Common myeloid progenitor, CD34-positive (primary cell): ENCODE measurements around the gene VPS13D.
"Not testable (repeated sequence)": the region's sequence is repeated elsewhere in the genome, so short reads cannot be mapped to it uniquely, and the experiment has no call there.

Experiments used
- CTCF ChIA-PET: fragments of 350-600 bp; sonication (Branson Sonifier 250); formaldehyde crosslinking; loops from one replicate; lab custom pipeline; 2021; ENCODE audit warnings: antibody characterized with exemption; lab: Charles Lee
- POLR2A ChIA-PET: fragments of 350-600 bp; sonication (Branson Sonifier 250); formaldehyde crosslinking; loops from one replicate; lab custom pipeline; 2021; ENCODE audit warnings: antibody characterized with exemption; lab: Charles Lee
- DNase-seq, 3 donors: peaks; one replicate each; pipeline versions ENCODE4 v3.0.0 to v3.0.0-alpha.2; 2013
- H3K27ac ChIP-seq, 2 experiments: 1 replicate in 1 of 2; 2 replicates in 1 of 2; pipeline ENCODE4 v1.7.0; 2013; ENCODE audit warnings: inconsistent platforms in 2 of 2, low read length in 2 of 2, mild to moderate bottlenecking in 2 of 2, low read depth in 1 of 2, moderate library complexity in 1 of 2; ENCODE audit not compliant: severe bottlenecking in 2 of 2, insufficient read depth in 1 of 2, poor library complexity in 1 of 2
- H3K27me3 ChIP-seq, 5 experiments: replicated peaks in 2 of 5; 1 replicate in 3 of 5; 2 replicates in 2 of 5; pipeline versions ENCODE4 v1.6.1 to v1.7.0; 2013; ENCODE audit warnings: low read length in 4 of 5, mild to moderate bottlenecking in 2 of 5, moderate library complexity in 2 of 5, inconsistent platforms in 1 of 5; ENCODE audit not compliant: insufficient read depth in 5 of 5, control insufficient read depth in 4 of 5
- H3K36me3 ChIP-seq, 4 experiments: 1 replicate in 2 of 4; 2 replicates in 2 of 4; pipeline versions ENCODE4 v1.6.1 to v1.7.0; 2013; ENCODE audit warnings: low read length in 3 of 4, control low read depth in 1 of 4, mild to moderate bottlenecking in 1 of 4; ENCODE audit not compliant: control insufficient read depth in 4 of 4, insufficient read depth in 4 of 4
- H3K4me1 ChIP-seq, 4 experiments: 1 replicate in 3 of 4; 2 replicates in 1 of 4; pipeline versions ENCODE4 v1.6.1 to v1.7.1; 2013; ENCODE audit warnings: low read length in 3 of 4, mild to moderate bottlenecking in 3 of 4, control low read depth in 1 of 4, inconsistent platforms in 1 of 4, moderate library complexity in 1 of 4; ENCODE audit not compliant: control insufficient read depth in 4 of 4, insufficient read depth in 4 of 4; ENCODE audit errors: control extremely low read depth in 1 of 4
- H3K4me3 ChIP-seq, 7 experiments: 1 replicate in 4 of 7; 2 replicates in 3 of 7; pipeline versions ENCODE4 v1.5.1 to v1.7.0; 2013; ENCODE audit warnings: mild to moderate bottlenecking in 7 of 7, low read length in 6 of 7, moderate library complexity in 6 of 7, inconsistent platforms in 2 of 7, low read depth in 2 of 7, control low read depth in 1 of 7; ENCODE audit not compliant: insufficient read depth in 4 of 7, control insufficient read depth in 1 of 7; ENCODE audit errors: extremely low read depth in 1 of 7
- H3K9me3 ChIP-seq, 5 experiments: 1 replicate in 4 of 5; 2 replicates in 1 of 5; pipeline versions ENCODE4 v1.6.1 to v1.7.1; 2013; ENCODE audit warnings: low read length in 4 of 5, mild to moderate bottlenecking in 2 of 5, inconsistent platforms in 1 of 5, low read depth in 1 of 5, moderate library complexity in 1 of 5; ENCODE audit not compliant: control insufficient read depth in 4 of 5, insufficient read depth in 2 of 5; ENCODE audit errors: control extremely low read depth in 1 of 5
- WGBS: methylation state at CpG from one replicate; pipeline ENCODE4 v1.1.5; 2013; ENCODE audit not compliant: insufficient coverage; 5-methylcytosine and 5-hydroxymethylcytosine counted together

The VPS13D gene

DNA sequence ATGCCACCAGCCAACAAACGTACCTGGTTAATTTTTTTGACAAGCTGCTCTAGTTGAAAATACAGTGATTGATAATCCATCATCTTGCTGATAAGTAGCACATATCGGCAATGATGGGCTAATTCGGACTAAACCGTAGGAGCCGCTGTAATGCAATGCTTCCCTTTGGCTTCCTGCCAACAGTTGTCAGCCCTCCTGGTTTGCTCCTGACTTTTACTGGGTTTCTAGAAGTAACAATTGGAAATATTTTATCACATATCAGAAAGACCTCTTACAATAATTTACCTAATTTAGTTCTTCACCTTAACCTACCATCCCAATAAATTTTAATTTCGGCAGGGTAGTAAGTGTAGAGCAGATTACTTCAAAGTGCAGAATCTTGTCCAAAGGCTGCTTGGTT is 239.7 kb downstream of the VPS13D start:
- ChIA-PET CTCF (no interaction called here), POLR2A (no interaction called here)
- Histone ChIP-seq H3K4me3 (no peak overlapping the region), H3K36me3 (peaks cover 0 to 13% (median 1%) of the 10 kb centered on the region in 4 experiments), H3K27me3 (no peaks in the 10 kb centered on the region), H3K9me3 (peaks cover 0 to 5% (median 0%) of the 10 kb centered on the region in 5 experiments), H3K27ac (no peak overlapping the region), H3K4me1 (peaks cover 6 to 32% (median 24%) of the 10 kb centered on the region in 4 experiments)
- 69% methylated on average over 5 of the region's 6 CpGs for WGBS
- DNase-seq, result no peak

DNA sequence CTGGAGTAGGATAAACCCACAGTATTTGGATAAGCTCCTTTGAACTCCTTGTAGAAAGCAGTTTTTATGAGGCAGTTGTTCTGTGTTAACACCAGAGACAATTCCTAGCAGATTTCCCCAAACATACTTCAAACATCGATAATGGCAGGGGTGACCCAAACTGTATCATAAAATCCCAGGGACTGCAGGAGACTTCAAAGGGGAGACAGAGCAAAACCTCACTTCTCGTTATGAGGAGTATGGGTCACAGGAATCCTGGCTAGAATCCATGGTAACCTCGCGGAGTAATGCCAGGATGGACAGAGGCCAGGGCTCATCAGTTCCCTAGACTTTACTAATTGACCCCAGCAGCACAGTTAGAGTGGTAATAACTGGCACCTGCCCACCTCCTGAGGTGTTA is 240.2 kb downstream of the VPS13D start:
- H3K27ac ChIP-seq, result no peak overlapping the region
- H3K4me1 ChIP-seq, result peaks cover 10 to 33% (median 25%) of the 10 kb centered on the region in 4 experiments
- H3K36me3 ChIP-seq, result peaks cover 0 to 12% (median 1%) of the 10 kb centered on the region in 4 experiments
- WGBS, result 92% methylated on average over 3 of the region's 4 CpGs
- H3K27me3 ChIP-seq, result no peaks in the 10 kb centered on the region
- no peak for DNase-seq
- H3K4me3 ChIP-seq, result no peak overlapping the region
- POLR2A ChIA-PET, result no interaction called here
- H3K9me3 ChIP-seq, result peaks cover 0 to 5% (median 0%) of the 10 kb centered on the region in 5 experiments
- CTCF ChIA-PET, result interaction anchor here (1.2 kb wide), 1 partner anchor 17 kb away, joined by 4 read pairs; no protein-coding TSS in a partner anchor

DNA sequence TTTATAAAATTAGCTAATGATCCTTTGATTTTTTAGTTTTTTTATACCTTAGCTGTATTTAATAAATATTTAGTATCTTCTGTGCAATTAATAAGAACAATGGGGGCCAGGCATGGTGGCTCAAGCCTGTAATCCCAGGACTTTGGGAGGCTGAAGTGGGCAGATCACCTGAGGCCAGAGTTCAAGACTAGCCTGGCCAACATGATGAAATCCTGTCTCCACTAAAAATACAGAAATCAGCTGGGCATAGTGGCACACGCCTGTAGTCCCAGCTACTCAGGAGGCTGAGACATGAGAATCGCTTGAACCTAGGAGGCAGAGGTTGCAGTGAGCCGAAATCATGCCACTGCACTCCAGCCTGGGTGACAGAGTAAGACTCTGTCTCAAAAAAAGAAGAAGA is 241.1 kb downstream of the VPS13D start:
- CTCF ChIA-PET, result interaction anchor here (0.6 to 1.2 kb wide), 2 partner anchors 18 to 20 kb away, joined by 3 to 4 read pairs; no protein-coding TSS in a partner anchor
- H3K9me3 ChIP-seq, POLR2A ChIA-PET, H3K27ac ChIP-seq, DNase-seq, H3K27me3 ChIP-seq, H3K4me3 ChIP-seq: not testable (repeated sequence)
- peaks cover 0 to 16% (median 1%) of the 10 kb centered on the region in 4 experiments for H3K36me3 ChIP-seq
- H3K4me1 ChIP-seq, result peaks cover 16 to 42% (median 32%) of the 10 kb centered on the region in 4 experiments
- WGBS, result 92% methylated on average over 3 of the region's 3 CpGs

DNA sequence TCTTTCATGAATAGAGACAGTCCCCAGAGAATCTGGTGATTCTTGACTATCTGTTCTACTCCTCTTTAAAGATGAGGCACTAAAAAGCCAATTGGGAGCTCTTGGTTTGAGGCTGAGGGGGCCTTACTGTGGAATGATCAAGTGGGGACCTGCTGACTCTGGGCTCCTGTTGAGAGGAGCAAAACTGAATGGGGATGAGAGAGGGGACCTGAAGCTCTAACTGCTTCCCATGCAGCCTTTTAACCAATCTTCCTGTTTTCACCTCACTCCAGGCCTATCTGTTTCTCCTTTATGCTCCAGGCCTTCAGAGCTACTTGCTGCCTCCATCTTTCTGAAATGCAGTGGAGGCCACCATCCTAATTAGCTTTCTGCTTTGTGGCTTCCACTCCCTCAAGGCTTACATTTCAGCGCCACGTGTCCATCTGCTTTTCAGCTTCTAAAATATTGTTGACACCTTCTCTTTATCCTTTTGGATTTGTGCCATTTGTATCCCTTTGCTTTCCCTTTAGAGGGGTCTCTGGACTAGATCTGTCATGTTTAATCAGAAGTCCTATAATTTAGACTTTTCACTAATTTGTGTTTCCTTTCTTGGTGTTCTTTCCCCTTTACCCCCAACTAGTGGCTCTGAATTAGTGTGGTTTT is 242.4 kb downstream of the VPS13D start:
- Histone ChIP-seq H3K4me1 (peaks cover 25 to 48% (median 37%) of the 10 kb centered on the region in 4 experiments), H3K9me3 (peaks cover 0 to 5% (median 0%) of the 10 kb centered on the region in 5 experiments), H3K36me3 (peaks cover 0 to 12% (median 0%) of the 10 kb centered on the region in 4 experiments), H3K4me3 (no peak overlapping the region), H3K27ac (peak overlapping the region; percentile 35 to 76), H3K27me3 (no peaks in the 10 kb centered on the region)
- no peak for DNase-seq
- 90% methylated on average over 2 of the region's 2 CpGs for WGBS
- POLR2A ChIA-PET, result no interaction called here
- CTCF ChIA-PET, result no interaction called here

DNA sequence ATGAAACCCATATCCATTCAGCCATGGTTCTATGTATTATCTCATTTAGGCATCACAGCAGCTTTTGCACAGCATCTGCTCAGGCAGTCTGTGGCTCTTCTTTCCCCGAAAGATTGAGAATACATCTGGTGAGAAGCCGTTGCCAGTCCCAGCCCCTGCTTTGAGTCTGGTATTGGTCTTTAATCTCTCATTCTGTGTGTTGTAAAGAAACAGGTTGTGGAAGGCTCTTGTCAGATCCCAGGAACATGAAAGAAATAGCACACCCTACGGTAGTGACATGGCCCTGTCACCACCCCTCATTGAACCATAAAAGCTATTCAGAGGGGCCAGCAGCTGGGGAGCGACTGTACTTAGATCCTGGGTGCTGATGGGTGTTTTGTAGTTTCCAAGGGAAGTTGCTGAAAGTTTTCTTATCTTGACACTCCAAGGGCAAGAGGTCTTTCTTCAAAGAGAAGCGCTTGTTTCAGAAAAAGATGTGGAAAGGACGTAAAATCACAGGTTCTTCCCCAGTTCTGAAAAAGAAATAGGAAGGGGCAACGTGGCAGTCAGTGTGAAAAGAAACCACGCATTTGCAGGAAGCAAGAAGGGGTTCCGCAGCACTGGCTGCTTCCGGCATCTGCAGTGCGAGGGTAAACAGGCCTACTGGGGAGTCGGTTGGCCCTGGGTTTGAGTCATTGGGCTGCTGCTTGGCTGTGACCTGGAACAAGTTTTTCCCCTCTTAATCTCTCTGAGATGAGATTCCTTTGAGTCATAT is 243.1 kb downstream of the VPS13D start:
- CTCF ChIA-PET, result no interaction called here
- Histone ChIP-seq H3K4me3 (peak overlapping the region in 2 of 7 experiments; percentile 22 to 58), H3K4me1 (peaks cover 29 to 55% (median 43%) of the 10 kb centered on the region in 4 experiments), H3K27ac (peak overlapping the region; percentile 41 to 76), H3K36me3 (peaks cover 0 to 12% (median 0%) of the 10 kb centered on the region in 4 experiments), H3K9me3 (peaks cover 0 to 5% (median 0%) of the 10 kb centered on the region in 5 experiments), H3K27me3 (no peaks in the 10 kb centered on the region)
- POLR2A ChIA-PET, result no interaction called here
- DNase-seq, result peak; percentile 55 to 91 (median 88)
- WGBS, result 13% methylated on average over 11 of the region's 12 CpGs

DNA sequence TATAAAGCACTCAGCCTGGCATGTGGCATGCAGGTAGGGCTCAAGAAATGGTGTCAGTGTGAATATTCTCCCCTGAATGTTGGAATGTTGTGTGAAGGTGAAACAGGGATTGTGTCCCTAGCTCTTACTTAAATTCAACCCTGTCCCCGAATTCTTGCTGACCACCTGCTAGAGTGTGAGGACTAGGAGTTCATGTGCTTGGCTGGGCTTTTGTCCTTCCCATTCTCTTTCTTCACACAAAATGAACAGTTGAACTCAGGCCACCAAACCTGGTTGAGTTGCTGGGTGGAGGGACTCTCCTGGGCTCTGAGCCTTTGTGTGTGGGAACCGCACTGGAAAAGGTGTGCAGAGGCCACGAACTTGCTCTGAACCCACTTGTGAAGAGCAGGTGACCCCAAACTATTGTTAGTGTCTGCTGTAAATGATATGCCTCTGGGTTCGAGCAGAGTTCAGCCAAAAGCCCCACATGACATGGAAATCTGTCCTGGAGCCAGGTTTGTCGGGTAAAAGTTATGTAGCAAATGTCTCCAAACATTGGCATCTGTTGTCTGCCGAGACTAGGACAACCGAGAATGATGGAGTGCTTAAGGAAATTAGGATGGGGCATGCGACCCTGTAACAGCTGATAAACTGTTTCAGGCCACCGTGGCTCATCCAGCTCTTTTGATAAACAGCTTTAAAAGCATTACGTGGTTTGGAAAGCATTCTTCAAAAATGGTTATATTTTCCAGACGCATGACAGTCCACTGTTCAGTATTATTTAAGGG is 243.9 kb downstream of the VPS13D start:
- CTCF ChIA-PET, result interaction anchor here (1.1 kb wide), 1 partner anchor 129 kb away, joined by 4 read pairs; no protein-coding TSS in a partner anchor
- WGBS, result 84% methylated on average over 9 of the region's 11 CpGs
- Histone ChIP-seq H3K4me3 (peak overlapping the region in 1 of 7 experiments; percentile 22), H3K9me3 (peaks cover 0 to 5% (median 0%) of the 10 kb centered on the region in 5 experiments), H3K36me3 (peaks cover 0 to 12% (median 0%) of the 10 kb centered on the region in 4 experiments), H3K27me3 (no peaks in the 10 kb centered on the region), H3K4me1 (peaks cover 29 to 63% (median 51%) of the 10 kb centered on the region in 4 experiments), H3K27ac (peak overlapping the region; percentile 41 to 76)
- peak in 1 of 3 donors; percentile 46 for DNase-seq
- POLR2A ChIA-PET, result interaction anchor here (0.7 kb wide), 1 partner anchor 20 kb away, joined by 3 read pairs; no protein-coding TSS in a partner anchor
